ENCODE data around the gene AKAP1. TPM values are rescaled to one million over a fixed set of nuclear protein-coding genes. Genes with fewer than 3 reads are reported as not detected.

AKAP1 gene
- total and polyA plus RNA-seq, 8 donors: 6.6 to 348 (median 59.4) TPM

DNA sequence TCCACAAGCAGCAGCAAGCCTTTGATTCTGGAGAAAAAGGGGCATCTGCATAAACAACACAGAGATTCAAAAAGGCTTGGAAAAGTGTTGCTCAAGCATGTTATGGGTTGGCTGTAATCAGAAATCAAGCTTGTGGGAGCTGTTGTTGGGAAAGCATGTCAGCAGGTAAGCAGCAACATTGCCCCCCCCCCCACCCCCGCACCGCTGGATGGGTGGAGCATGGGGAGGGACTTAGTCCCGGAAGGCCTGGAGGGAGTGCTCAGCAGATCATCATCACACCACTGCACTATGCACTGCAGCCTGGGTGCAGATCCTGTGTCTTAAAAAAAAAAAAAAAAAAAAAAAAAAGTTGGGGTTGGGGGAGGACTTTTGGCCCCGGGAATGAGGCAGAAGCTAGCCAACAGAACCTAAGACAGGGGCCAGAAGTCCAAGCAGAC is 16.8 kb upstream of the AKAP1 start:
- DNase-seq: no peak
- 17 to 39% (median 20%) methylated on average over 4 of the region's 4 CpGs for WGBS, 5 donors

GRCh38 chr17:57068707-57069106 is 16.3 kb upstream of the AKAP1 start:
- no peak for DNase-seq
- H3K27ac ChIP-seq: no peak overlapping the region
- WGBS, 5 donors: 85 to 93% (median 88%) methylated on average over 2 of the region's 2 CpGs
- no peak overlapping the region for H3K4me3 ChIP-seq
- TF ChIP-seq POLR2A (IDR thresholded peaks at IDR 0.05): no peak
- no peak for TF ChIP-seq POLR2AphosphoS5 (IDR thresholded peaks at IDR 0.05)
- TF ChIP-seq, protein P1, sequence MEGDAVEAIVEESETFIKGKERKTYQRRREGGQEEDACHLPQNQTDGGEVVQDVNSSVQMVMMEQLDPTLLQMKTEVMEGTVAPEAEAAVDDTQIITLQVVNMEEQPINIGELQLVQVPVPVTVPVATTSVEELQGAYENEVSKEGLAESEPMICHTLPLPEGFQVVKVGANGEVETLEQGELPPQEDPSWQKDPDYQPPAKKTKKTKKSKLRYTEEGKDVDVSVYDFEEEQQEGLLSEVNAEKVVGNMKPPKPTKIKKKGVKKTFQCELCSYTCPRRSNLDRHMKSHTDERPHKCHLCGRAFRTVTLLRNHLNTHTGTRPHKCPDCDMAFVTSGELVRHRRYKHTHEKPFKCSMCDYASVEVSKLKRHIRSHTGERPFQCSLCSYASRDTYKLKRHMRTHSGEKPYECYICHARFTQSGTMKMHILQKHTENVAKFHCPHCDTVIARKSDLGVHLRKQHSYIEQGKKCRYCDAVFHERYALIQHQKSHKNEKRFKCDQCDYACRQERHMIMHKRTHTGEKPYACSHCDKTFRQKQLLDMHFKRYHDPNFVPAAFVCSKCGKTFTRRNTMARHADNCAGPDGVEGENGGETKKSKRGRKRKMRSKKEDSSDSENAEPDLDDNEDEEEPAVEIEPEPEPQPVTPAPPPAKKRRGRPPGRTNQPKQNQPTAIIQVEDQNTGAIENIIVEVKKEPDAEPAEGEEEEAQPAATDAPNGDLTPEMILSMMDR (IDR thresholded peaks at IDR 0.05): no peak
- no peak for TF ChIP-seq EP300 (IDR thresholded peaks at IDR 0.05)
- intact Hi-C loops (cut with DNase I; ENCODE audit: low total_unique reads): no loop called here
- H3K9me3 ChIP-seq: no peaks in the 10 kb centered on the region
- H3K4me1 ChIP-seq: peaks cover 0 to 9% (median 0%) of the 10 kb centered on the region in 4 donors
- no peaks in the 10 kb centered on the region for H3K36me3 ChIP-seq
- H3K27me3 ChIP-seq: no peaks in the 10 kb centered on the region

More for the DNA sequence above, 16.8 kb upstream of the AKAP1 start:
- TF ChIP-seq POLR2A (IDR thresholded peaks at IDR 0.05): no peak
- TF ChIP-seq EP300 (IDR thresholded peaks at IDR 0.05): no peak
- no peak for TF ChIP-seq POLR2AphosphoS5 (IDR thresholded peaks at IDR 0.05)
- TF ChIP-seq, protein P1 (IDR thresholded peaks at IDR 0.05): no peak
- H3K27me3 ChIP-seq: no peaks in the 10 kb centered on the region
- H3K9me3 ChIP-seq: no peaks in the 10 kb centered on the region
- peaks cover 0 to 9% (median 0%) of the 10 kb centered on the region in 4 donors for H3K4me1 ChIP-seq
- H3K4me3 ChIP-seq: no peak overlapping the region
- intact Hi-C loops (cut with DNase I; ENCODE audit: low total_unique reads): no loop called here
- no peak overlapping the region for H3K27ac ChIP-seq
- no peaks in the 10 kb centered on the region for H3K36me3 ChIP-seq

DNA sequence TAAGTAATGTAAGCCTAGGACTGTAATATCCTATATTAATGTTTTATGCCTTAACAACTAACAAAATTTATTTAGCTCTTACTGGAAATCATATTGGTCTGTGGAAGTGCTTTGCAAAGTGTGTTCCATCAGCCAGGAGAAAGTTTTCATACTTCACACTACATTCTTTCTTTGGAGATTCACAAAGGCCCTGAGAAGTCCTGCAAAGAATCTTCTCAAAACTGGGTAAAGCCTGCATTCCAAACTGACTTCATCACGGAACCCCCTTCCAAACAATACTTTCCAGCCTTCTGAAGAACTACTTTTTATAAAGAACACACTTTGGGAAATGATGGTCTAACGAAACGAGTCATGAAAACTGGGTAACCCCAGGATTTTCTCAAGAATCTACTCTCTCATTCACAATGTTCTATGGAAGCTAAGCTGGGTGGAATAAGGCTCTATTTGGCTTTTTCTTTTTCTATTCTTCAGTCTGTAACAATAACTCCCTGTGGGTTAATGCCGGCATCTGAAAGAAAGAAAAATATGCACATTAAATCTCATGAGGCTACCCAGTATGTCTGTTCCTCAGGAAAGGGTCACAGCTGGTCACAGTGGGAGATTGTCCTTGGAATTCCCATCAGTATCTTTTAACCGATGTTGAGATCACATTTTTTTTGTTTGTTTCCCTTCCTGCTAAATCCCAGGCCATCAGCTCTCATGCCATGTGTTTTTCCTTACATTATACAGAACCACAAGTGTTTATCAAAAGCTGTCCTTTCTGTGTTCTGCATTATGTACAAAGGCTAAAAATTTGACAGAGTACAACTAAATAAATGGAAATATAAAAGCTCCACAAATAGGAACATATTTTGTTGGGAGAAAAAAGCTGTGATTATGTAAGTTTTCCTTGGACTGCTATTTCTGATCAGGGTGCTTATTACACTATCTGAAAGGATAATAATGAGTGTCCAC is 12.8 kb upstream of the AKAP1 start:
- no peak for DNase-seq
- Histone ChIP-seq H3K4me3 (no peak overlapping the region), H3K4me1 (peaks cover 0 to 9% (median 0%) of the 10 kb centered on the region in 4 donors), H3K27me3 (no peaks in the 10 kb centered on the region), H3K9me3 (no peaks in the 10 kb centered on the region), H3K36me3 (no peaks in the 10 kb centered on the region), H3K27ac (no peak overlapping the region)
- WGBS, 5 donors: 51 to 71% (median 65%) methylated on average over 5 of the region's 5 CpGs
- intact Hi-C loops (cut with DNase I; ENCODE audit: low total_unique reads): no loop called here
- TF ChIP-seq, protein P1 (IDR thresholded peaks at IDR 0.05): no peak
- TF ChIP-seq POLR2AphosphoS5 (IDR thresholded peaks at IDR 0.05) (no peak), POLR2A (IDR thresholded peaks at IDR 0.05) (no peak), EP300 (IDR thresholded peaks at IDR 0.05) (no peak)

DNA sequence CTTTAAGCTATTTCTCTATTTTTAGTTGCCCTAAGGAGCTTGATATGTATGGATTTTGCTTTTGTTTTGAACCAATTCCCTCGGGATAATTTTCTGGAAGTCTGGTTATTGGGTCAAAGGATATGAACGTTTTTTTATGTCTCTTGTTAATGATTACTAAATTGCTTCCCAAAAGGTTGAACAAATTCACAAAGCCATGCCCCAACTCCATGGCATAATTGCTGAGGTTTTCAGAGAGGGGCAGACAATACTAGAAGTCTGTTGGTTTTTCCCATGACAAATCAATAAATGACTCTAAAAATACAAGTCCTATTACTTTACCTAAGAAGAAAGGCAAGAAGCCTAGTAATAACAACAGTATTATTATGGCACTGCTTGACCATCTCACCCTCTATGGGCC is 11.4 kb upstream of the AKAP1 start:
- H3K36me3 ChIP-seq: no peaks in the 10 kb centered on the region
- H3K27ac ChIP-seq: no peak overlapping the region
- 27 to 40% (median 34%) methylated on average over 2 of the region's 2 CpGs for WGBS, 5 donors
- intact Hi-C loops (cut with DNase I; ENCODE audit: low total_unique reads): no loop called here
- no peaks in the 10 kb centered on the region for H3K27me3 ChIP-seq
- no peaks in the 10 kb centered on the region for H3K9me3 ChIP-seq
- no peak overlapping the region for H3K4me3 ChIP-seq
- no peak for DNase-seq
- TF ChIP-seq POLR2A (IDR thresholded peaks at IDR 0.05): no peak
- TF ChIP-seq, protein P1 (IDR thresholded peaks at IDR 0.05): no peak
- no peak for TF ChIP-seq POLR2AphosphoS5 (IDR thresholded peaks at IDR 0.05)
- no peak for TF ChIP-seq EP300 (IDR thresholded peaks at IDR 0.05)
- H3K4me1 ChIP-seq: peaks cover 0 to 9% (median 0%) of the 10 kb centered on the region in 4 donors
